Activated T-helper 17 cell treated with anti-CD3 and anti-CD28 coated beads, Interleukin-2, amount 50 U/mL, for 72 hours (primary cell): Measurements from ENCODE around the gene CAMK2G. TPM values are rescaled to one million over a fixed set of nuclear protein-coding genes. Genes with fewer than 3 reads are reported as not detected.

ENCODE experiments used
- ATAC-seq: fragments of 150-1000 bp; cut with Tn5 transposase; replicated peaks from 2 replicates; pipeline ENCODE4 v1.10.0; 2021; ENCODE audit warnings: mild to moderate bottlenecking, moderate library complexity
- H3K27ac Mint-ChIP-seq: one replicate; pipeline ENCODE4 v1.8.0; 2022; ENCODE audit warnings: mixed read lengths
- H3K27me3 Mint-ChIP-seq: one replicate; pipeline ENCODE4 v1.8.0; 2022; ENCODE audit warnings: mixed read lengths
- H3K36me3 Mint-ChIP-seq: one replicate; pipeline ENCODE4 v1.8.0; 2022; ENCODE audit warnings: low read depth, mild to moderate bottlenecking, mixed read lengths
- H3K4me1 Mint-ChIP-seq: one replicate; pipeline ENCODE4 v1.8.0; 2022; ENCODE audit warnings: mixed read lengths
- H3K4me3 Mint-ChIP-seq: one replicate; pipeline ENCODE4 v1.8.0; 2022; ENCODE audit warnings: mild to moderate bottlenecking, mixed read lengths
- H3K9me3 Mint-ChIP-seq: one replicate; pipeline ENCODE4 v1.8.0; 2022; ENCODE audit warnings: mixed read lengths
- total RNA-seq, 2 donors: library from RNA; stranded (reverse); gene quantifications; one replicate each; pipeline ENCODE4 v1.2.3, GENCODE V29; 2022

Gene CAMK2G
- total RNA-seq, 2 donors from 2014 or later: 19.5 to 23.2 TPM

DNA sequence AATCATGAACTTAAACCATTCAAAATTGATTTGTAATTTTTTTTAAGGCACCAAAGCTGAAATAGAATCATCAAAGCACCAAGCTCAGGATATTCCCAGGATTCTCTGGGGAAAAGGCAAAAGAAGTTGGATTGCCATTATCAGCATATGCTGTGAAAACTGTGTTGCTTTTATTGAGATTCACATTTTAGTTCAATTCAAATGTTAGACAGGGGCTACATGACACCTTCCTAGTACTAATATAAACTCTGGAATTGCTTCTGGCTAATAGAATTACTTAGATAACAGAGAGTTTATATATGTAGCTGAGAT lies 58.7 kb downstream of the CAMK2G start:
- Mint-ChIP-seq H3K27me3 (no peaks in the 10 kb centered on the region), H3K27ac (no peak overlapping the region), H3K4me3 (no peak overlapping the region), H3K9me3 (no peaks in the 10 kb centered on the region), H3K4me1 (no peaks in the 10 kb centered on the region), H3K36me3 (peaks cover 36% of the 10 kb centered on the region)
- no peak for ATAC-seq

DNA sequence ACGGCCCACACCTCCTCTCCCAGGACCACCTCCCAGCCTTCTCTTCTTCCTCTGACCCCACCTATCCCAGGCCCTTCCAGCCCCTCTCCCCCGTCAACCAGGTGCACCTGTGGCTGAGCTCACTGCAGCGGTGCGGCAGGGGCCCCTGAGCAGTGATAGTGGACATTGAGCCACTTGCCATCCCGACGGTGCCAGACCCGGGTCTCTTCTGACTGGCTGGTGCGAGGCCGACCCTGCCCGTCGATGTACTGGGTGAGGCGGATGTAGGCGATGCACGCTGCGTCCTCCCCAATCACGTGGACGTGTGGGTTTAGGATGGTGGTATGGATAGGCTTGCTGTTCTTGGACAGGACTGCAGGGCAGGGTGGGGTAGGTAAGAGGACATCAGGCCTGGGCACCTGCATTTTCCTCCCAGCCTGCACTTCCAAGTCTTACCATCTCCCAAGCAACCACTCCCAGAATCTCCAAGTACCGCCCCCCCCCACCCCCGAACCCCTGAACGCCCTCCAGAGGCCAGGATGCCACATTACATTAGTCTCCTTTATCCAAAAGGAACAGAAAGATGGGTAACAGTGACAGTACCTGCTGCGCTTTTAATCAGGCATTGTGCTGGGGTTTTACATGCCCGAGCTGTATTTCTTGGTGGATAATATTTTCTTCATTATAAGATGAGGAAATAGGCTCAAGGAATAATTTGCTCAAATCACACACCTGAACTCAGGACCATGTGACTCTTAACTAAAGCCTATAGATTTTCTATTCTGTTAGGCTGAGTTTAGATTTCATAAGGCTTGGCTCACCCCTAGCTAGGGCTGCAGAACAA lies 59.2 kb downstream of the CAMK2G start:
- Mint-ChIP-seq H3K36me3 (peaks cover 41% of the 10 kb centered on the region), H3K27me3 (no peaks in the 10 kb centered on the region), H3K4me3 (no peak overlapping the region), H3K9me3 (no peaks in the 10 kb centered on the region), H3K4me1 (peaks cover 4% of the 10 kb centered on the region), H3K27ac (no peak overlapping the region)
- no peak for ATAC-seq

DNA sequence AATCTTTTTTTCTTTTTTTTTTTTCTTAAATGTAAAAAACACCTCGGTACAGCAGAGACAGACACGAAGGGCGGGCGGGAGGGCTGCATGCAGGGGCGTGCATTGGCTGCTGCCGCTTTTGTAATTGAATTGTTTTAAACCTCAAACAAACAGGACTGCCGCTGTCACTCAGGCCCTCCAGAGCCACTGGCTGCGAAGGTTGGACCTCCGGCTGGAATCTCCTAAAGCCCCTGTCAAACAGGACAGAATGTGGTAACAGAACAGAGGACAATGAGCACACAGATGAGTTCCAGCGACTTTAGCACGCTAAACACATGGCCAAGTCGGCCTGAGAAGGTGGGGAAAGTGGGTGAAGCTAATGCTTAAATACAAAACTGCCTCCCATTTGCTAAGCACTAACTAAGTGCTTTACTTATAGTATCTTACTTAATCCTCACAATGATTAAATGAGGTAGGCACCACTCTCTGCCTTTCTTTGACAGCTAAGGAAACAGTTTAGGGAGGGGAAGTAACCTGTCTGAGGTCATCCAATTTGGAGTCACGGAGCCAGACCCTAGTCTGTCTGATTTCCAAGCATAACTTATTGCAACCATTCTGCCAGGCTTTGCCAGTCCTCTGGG lies 60.0 kb downstream of the CAMK2G start:
- H3K27ac Mint-ChIP-seq: no peak overlapping the region
- no peak for ATAC-seq
- no peaks in the 10 kb centered on the region for H3K27me3 Mint-ChIP-seq
- no peak overlapping the region for H3K4me3 Mint-ChIP-seq
- H3K4me1 Mint-ChIP-seq: peaks cover 6% of the 10 kb centered on the region
- peaks cover 49% of the 10 kb centered on the region for H3K36me3 Mint-ChIP-seq
- no peaks in the 10 kb centered on the region for H3K9me3 Mint-ChIP-seq

DNA sequence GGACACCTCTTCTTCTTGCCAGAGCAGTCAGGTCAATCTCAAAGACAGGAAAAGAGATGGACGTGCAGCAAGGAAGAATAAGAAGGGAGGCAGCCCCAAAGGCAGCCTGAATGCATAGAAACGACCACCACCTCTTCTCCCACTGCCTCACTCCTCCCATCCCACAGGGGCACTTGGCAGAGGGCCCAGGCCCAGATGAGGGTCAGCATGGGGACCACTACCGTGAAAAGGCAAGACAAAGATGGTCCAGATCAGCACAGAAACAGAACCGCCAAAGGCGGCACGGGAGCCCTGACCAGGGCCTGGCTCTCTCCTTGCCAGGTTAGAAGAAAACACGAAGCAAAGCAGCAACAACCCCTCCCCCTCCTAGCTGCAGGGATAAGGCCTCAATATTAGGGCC lies 61.0 kb downstream of the CAMK2G start:
- H3K27ac Mint-ChIP-seq: no peak overlapping the region
- no peaks in the 10 kb centered on the region for H3K9me3 Mint-ChIP-seq
- H3K4me3 Mint-ChIP-seq: no peak overlapping the region
- no peaks in the 10 kb centered on the region for H3K27me3 Mint-ChIP-seq
- ATAC-seq: no peak
- H3K36me3 Mint-ChIP-seq: peaks cover 59% of the 10 kb centered on the region
- peaks cover 14% of the 10 kb centered on the region for H3K4me1 Mint-ChIP-seq

DNA sequence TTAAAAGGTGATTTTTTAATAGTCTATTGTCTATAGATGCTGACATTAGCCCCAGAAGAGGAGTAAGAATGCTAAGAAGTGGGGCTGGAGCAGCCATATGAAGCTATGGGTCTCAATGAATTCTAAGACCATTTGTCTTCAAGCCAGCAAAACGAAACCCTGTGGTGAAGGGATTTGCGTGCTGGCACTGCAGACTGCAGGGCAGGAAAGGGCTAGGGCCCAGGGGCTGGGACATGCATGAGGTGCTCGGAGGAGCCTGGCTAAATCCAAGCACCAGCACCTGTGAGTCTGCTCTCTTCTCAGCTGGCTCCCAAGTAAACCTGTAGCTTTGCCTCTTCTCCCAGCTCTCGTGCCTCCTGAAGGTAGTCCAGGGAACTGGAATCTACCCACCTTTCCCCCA lies 61.7 kb downstream of the CAMK2G start:
- Mint-ChIP-seq H3K27ac (peak overlapping the region; percentile 79), H3K27me3 (no peaks in the 10 kb centered on the region), H3K9me3 (no peaks in the 10 kb centered on the region), H3K4me3 (peak overlapping the region; percentile 56), H3K4me1 (peaks cover 14% of the 10 kb centered on the region), H3K36me3 (peaks cover 61% of the 10 kb centered on the region)
- no peak for ATAC-seq

DNA sequence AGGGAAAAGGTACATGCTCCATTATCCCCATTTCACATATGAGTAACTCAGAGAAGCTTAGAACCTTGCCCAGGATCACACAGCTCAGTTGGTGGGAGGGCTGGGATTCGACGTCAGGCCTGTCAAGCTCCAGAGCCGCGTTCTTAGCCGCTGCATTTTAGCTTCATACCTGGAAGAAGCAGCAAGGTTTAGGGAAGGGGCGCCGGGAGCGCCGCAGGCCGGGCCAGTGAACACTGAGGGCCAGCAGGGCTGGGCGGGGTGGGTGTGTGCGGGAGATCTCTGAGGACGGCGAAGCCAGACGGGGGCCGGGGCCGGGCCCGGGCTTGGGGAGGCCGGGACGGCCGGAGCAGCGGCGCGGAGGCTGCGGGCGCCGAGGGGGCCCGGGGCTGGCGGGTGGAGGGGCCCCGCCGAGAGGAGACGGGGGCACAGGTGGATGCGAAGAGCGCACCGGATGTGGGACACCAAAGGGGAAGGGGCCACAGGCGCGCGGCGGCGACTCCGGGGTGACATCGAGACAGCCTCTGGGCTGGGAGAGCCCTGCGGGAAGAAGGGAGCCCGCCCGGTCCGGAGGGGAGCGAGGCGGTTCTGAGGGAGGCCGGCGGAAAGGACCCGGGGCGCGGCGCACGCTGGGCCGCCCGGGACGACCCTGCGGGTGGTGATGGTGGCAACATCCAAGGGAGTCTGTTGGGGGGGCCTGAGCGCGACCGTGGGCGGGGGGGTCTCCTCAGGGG lies 63.5 kb downstream of the CAMK2G start:
- Mint-ChIP-seq H3K36me3 (peaks cover 68% of the 10 kb centered on the region), H3K27ac (peak overlapping the region; percentile 98), H3K9me3 (no peaks in the 10 kb centered on the region), H3K4me1 (peaks cover 28% of the 10 kb centered on the region), H3K27me3 (no peaks in the 10 kb centered on the region), H3K4me3 (peak overlapping the region; percentile 92)
- peak; percentile 27 for ATAC-seq

DNA sequence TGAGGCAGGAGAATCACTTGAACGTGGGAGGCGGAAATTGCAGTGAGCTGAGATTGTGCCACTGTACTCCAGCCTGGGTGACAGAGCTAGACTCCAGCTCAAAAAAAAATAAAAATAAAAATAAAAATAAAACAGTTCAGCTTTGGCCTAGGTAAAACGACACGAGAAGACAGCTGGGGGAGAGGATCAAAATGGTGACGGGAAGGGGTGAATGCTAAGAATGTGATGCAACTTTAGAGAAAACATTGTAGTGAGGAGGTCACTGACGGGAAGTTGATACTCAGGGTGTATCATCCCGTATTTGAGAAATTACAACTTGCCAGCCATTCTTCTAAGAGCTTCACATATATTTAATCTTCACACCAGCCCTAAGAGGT lies 64.0 kb downstream of the CAMK2G start:
- Mint-ChIP-seq H3K4me1 (peaks cover 32% of the 10 kb centered on the region), H3K36me3 (peaks cover 69% of the 10 kb centered on the region)
- ATAC-seq: peak; percentile 1

DNA sequence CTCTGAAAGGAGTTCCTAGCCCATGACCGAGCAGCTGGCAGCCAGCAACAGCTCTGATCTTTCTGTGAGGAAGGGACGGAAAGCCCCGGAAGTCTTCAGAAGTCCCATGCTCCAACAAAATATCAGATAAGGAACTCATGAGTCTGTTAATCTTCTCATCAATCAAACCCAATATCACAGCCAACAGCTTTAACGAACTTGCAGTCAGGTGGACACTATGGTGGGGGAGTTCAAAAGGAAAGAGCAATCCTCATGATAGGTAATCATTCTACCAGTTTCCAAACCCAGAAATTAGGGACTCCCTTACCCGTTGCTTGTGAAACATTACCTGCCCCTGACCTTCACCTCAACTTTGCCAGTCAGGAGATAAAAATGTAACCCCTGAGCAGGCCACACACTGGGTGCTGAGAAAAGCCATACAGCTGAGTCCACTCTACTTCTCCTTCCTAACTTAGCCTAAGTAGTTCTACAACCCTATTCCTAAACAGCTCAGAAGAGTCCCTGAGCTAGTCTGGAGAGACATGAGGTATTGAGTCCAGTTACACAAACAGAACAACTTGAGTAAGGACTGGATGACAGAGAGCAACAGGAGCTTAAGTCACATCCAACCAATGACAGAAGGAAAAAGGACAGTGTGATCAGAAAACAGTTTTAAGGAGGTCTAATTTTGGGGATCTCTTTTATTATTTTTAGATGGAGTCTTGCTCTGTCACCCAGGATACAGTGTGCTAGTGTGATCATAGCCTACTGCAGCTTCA lies 65.1 kb downstream of the CAMK2G start:
- Mint-ChIP-seq H3K9me3 (no peaks in the 10 kb centered on the region), H3K27ac (peak overlapping the region; percentile 98), H3K4me3 (peak overlapping the region; percentile 92), H3K27me3 (no peaks in the 10 kb centered on the region), H3K36me3 (peaks cover 79% of the 10 kb centered on the region), H3K4me1 (peaks cover 32% of the 10 kb centered on the region)
- ATAC-seq: no peak

More for the DNA sequence above, 64.0 kb downstream of the CAMK2G start:
- Mint-ChIP-seq H3K27me3 (no peaks in the 10 kb centered on the region), H3K9me3 (no peaks in the 10 kb centered on the region), H3K27ac (peak overlapping the region; percentile 98), H3K4me3 (peak overlapping the region; percentile 92)

DNA sequence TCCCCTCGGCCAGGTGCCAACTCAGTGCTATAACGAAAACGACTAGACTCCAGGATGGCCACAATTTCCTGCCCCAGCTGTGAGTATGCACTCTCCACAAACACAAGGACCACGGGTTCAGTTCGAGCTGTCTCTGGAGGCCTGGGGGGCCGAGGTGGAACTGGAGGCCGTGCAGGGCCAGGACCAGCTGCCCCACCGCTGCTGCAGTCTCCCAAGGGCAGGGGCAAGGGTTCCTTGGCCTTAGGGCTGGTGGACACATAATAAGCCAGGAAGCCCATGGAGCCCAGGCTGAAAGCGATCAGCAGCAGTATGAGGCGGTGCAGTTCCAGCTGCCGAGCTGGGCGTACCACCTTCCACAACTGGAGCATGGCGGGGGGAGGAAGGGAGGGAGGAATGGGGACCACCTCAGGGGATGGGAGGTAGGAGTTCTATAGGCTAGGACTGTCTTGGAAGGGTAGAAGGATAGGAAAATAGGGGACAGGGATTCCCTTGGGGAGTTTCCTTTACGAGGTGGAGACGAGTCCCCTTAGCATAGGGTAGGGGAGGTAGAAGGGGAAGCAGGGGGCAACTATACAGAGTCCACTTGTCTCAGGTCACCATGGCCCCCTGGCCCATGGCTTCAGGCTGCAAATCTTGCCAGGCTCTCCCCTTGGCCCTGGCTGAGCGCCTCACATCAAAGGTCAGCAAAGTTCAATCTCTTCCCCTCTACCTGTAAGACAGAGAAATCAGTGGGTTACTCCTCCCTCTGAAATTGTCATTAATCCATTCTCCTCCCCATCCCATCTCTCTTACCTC lies 66.1 kb downstream of the CAMK2G start:
- Mint-ChIP-seq H3K27ac (peak overlapping the region; percentile 98), H3K4me3 (peak overlapping the region; percentile 92), H3K36me3 (peaks cover 82% of the 10 kb centered on the region), H3K4me1 (peaks cover 39% of the 10 kb centered on the region), H3K27me3 (no peaks in the 10 kb centered on the region), H3K9me3 (no peaks in the 10 kb centered on the region)
- no peak for ATAC-seq

DNA sequence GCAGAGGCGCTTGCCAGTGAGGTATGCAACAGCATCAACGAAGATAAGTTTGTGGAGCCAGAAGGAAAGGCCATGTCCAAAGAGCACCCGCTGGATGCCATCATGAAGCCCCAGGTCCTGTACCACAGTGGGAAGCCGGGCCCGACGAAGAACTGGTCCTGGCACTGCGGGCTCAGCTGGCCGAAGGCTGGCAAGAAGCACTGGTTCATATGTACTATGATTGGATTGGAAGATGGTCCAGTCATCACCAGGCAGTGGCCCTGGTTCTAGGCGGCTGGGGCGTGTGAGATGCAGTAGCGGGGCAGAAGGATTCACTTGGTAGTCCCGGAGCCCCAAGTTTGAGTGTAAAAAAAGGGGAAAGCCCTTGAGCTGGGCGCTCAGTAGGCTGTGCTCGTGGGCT lies 66.9 kb downstream of the CAMK2G start:
- Mint-ChIP-seq H3K27ac (peak overlapping the region; percentile 77), H3K4me3 (peak overlapping the region; percentile 49)

DNA sequence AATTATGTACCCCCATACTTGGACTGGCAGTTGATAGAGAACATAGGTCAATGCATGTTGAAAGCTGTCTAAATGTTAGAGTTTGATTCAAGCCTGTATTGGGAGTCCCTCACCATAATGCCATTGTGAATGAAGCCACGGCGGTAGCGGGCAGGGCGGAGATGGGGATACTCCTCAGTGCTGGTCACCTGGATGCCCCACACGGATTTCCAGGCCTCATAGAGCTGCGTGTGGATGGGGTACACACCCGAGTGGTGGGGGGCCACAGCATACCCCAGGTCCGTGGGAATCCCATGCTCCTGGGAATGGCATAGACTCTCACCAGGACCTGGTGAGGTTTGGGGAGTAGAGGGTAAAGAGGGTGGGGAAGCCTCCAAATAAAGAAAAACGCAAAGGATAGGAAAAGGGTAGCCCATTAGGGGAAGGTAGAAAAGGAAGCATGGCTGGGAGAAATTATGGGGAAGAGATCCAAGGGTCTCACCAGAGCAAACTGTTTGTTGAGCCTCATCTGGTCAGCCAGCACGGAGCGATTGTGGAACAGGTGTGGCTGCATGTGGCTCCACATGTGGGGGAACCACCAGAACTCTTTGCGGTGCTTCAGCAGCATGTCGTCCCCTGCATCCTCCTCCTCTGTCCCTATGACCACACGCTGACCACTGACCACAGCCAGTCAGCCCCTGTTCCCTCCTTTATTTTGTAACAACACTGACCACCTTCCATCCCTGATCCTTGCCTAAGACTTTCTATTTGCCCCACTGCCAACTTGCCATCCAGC lies 68.0 kb downstream of the CAMK2G start:
- H3K27me3 Mint-ChIP-seq: no peaks in the 10 kb centered on the region
- no peak for ATAC-seq
- H3K4me3 Mint-ChIP-seq: peak overlapping the region; percentile 49
- H3K9me3 Mint-ChIP-seq: no peaks in the 10 kb centered on the region
- H3K4me1 Mint-ChIP-seq: peaks cover 39% of the 10 kb centered on the region
- H3K27ac Mint-ChIP-seq: peak overlapping the region; percentile 77
- H3K36me3 Mint-ChIP-seq: peaks cover 93% of the 10 kb centered on the region

More for the DNA sequence above, 66.9 kb downstream of the CAMK2G start:
- H3K4me1 Mint-ChIP-seq: peaks cover 39% of the 10 kb centered on the region
- ATAC-seq: no peak
- no peaks in the 10 kb centered on the region for H3K9me3 Mint-ChIP-seq
- peaks cover 83% of the 10 kb centered on the region for H3K36me3 Mint-ChIP-seq
- H3K27me3 Mint-ChIP-seq: no peaks in the 10 kb centered on the region

DNA sequence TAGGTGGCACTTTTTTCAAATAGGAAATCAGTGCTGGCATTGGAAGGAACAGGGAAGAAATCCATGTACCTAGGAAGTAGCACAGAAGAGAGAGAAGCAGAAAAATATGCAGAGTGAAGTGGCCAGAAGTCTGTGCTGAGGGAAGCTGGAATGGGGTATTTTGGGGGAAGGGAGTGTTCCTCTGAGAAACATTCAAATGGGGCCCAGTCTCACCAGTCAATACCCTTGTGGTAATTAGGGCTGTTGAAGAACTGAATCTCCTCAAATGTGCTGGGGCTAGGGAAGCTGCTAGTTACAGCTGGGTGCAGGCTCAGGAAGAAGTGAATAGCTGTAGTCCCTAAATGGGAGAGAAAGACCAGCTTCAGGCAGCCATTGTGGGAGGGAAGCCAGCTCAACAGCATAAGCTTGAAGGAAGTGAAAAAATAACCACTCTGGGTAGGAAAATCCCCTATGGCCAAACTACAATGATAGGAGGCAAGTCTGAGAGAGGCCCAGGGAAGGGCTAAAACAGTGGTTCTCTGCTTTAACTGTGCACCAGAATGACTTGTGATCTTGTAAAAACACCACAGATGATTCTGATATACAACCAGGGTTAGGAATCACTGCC lies 70.6 kb downstream of the CAMK2G start:
- Mint-ChIP-seq H3K4me3 (peak overlapping the region; percentile 15), H3K4me1 (peaks cover 27% of the 10 kb centered on the region), H3K36me3 (peaks cover 97% of the 10 kb centered on the region), H3K27ac (peak overlapping the region; percentile 90), H3K9me3 (no peaks in the 10 kb centered on the region), H3K27me3 (no peaks in the 10 kb centered on the region)
- peak; percentile 68 for ATAC-seq
